ENCODE results near the gene CMTR1. TPM values are rescaled to one million over a fixed set of nuclear protein-coding genes. Genes with fewer than 3 reads are reported as not detected.

Gene CMTR1
- polyA plus RNA-seq, 1 of the 3 experiments (the other 2 are of a cell fraction): 19.8 TPM

DNA sequence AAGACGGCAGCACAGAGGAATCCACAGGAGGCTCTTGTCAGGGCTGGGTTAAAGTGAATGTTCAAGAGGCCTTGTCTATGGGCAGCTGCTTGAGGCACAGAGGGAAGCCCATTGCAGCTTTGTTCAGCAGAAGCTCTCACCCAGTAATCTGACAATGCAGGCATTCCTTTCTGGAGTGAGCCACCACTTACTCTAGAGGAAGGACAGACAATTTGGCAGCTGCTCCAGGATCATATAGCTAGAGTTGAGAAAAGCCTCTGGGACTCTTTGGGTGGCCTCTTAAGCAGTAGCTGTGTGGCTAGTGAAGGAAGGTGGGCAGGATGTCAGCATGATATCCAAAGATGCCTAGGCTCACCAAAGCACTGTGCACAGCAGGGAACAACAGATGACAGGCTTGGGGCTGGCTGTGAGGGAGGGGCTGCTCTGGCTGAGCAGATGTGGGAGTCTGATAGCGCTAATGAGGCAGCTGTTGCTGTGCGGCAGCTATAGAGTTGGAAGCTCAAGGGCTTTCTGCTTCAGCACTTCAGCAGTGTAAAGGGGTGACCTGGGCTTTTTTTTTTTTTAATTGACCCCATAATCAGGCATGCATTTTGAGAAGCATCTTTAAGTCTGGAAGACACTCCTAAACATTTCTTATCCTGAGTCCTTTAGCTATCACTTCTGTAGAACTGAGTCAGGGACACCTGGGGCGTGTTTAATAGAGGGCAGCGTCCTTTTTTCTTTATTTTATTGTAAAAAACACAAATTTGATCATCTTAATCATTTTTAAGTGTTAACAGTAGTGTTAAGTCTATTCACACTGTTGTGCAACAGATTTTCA is 27.2 kb downstream of the CMTR1 start (continued):
- TF ChIP-seq, protein P1, sequence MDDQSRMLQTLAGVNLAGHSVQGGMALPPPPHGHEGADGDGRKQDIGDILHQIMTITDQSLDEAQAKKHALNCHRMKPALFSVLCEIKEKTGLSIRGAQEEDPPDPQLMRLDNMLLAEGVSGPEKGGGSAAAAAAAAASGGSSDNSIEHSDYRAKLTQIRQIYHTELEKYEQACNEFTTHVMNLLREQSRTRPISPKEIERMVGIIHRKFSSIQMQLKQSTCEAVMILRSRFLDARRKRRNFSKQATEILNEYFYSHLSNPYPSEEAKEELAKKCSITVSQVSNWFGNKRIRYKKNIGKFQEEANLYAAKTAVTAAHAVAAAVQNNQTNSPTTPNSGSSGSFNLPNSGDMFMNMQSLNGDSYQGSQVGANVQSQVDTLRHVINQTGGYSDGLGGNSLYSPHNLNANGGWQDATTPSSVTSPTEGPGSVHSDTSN (IDR thresholded peaks at IDR 0.05): no peak
- no peak for TF ChIP-seq YY1 (IDR thresholded peaks at IDR 0.05; ENCODE audit: low read depth)
- peak; percentile 88; the same call in 1 of the 2 replicates for TF ChIP-seq RFX5 (IDR thresholded peaks at IDR 0.05; ENCODE audit: low read length)
- TF ChIP-seq SMC3 (IDR thresholded peaks at IDR 0.05; ENCODE audit: low read depth, low read length): no peak
- TF ChIP-seq FOSL2 (IDR thresholded peaks at IDR 0.05; ENCODE audit: borderline replicate concordance, low read depth): no peak
- no peak for TF ChIP-seq GABPA (IDR thresholded peaks at IDR 0.05; ENCODE audit: low read depth)
- TF ChIP-seq MXI1 (IDR thresholded peaks at IDR 0.05; ENCODE audit: low read depth, low read length): peak; percentile 90

- Histone ChIP-seq H3K79me2 (ENCODE audit: insufficient read depth) (no peaks in the 10 kb centered on the region), H3K4me1 (ENCODE audit: control insufficient read depth in 1 of 2, insufficient read depth in 2 of 2, low read depth in 1 of 2, low read length in 1 of 2) (peaks cover 9 to 48% of the 10 kb centered on the region in 2 experiments; a peak in 3 of 4 replicates), H3K4me2 (no peak overlapping the region), H4K20me1 (ENCODE audit: insufficient read depth) (no peaks in the 10 kb centered on the region), H3K9ac (no peak overlapping the region), H3K36me3 (replicated peaks in 1 of 2; ENCODE audit: control insufficient read depth in 1 of 2, insufficient read depth in 2 of 2, low read length in 1 of 2) (peaks cover 32 to 46% of the 10 kb centered on the region in 2 experiments), H3K27ac (ENCODE audit: low read depth in 2 of 2, low read length in 1 of 2) (peak overlapping the region in 1 of 2 experiments; percentile 94; a peak in 1 of 4 replicates), H3K27me3 (ENCODE audit: insufficient read depth) (no peaks in the 10 kb centered on the region), H3K9me3 (no peaks in the 10 kb centered on the region), H2AFZ (ENCODE audit: low read depth) (no peak overlapping the region), H3F3A (replicated peaks; ENCODE audit: insufficient read depth) (peaks cover 6% of the 10 kb centered on the region), H3K9me2 (no peaks in the 10 kb centered on the region), H3K4me3 (ENCODE audit: low read depth in 2 of 2, low read length in 1 of 2) (no peak overlapping the region)
- POLR2A ChIA-PET: interaction anchor here (1.2 kb wide), 1 partner anchor 11 kb away, joined by 4 read pairs; no protein-coding TSS in a partner anchor
- no peak for DNase-seq
- no peak for TF ChIP-seq RXRA (IDR thresholded peaks at IDR 0.05; ENCODE audit: borderline replicate concordance, low read depth)
- TF ChIP-seq FOSL2 (IDR thresholded peaks at IDR 0.05; ENCODE audit: borderline replicate concordance, low read depth): no peak
- TF ChIP-seq RFX5 (IDR thresholded peaks at IDR 0.05; ENCODE audit: low read length): no peak
- TF ChIP-seq, protein P2, sequence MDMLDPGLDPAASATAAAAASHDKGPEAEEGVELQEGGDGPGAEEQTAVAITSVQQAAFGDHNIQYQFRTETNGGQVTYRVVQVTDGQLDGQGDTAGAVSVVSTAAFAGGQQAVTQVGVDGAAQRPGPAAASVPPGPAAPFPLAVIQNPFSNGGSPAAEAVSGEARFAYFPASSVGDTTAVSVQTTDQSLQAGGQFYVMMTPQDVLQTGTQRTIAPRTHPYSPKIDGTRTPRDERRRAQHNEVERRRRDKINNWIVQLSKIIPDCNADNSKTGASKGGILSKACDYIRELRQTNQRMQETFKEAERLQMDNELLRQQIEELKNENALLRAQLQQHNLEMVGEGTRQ (IDR thresholded peaks at IDR 0.05; ENCODE audit: borderline replicate concordance, low read depth, low read length): no peak
- no peak for TF ChIP-seq EP300 (IDR thresholded peaks at IDR 0.05; ENCODE audit: borderline replicate concordance in 1 of 2, low read depth in 1 of 2, low read length in 1 of 2)
- no peak for TF ChIP-seq JUND (IDR thresholded peaks at IDR 0.05)
- no peak for TF ChIP-seq POLR2AphosphoS5 (IDR thresholded peaks at IDR 0.05; ENCODE audit: low read depth, low read length)
- TF ChIP-seq TAF1 (IDR thresholded peaks at IDR 0.05; ENCODE audit: borderline replicate concordance, low read depth, low read length): no peak
- TF ChIP-seq FOXJ3 (CRISPR knock-in tag; IDR thresholded peaks at IDR 0.05): no peak
- WGBS (ENCODE audit: low lambda C conversion rate): 93% methylated on average over 2 of the region's 2 CpGs
- CTCF ChIA-PET: interaction anchor here (0.8 to 1.7 kb wide), 5 partner anchors 21 to 98 kb away, joined by 3 to 5 read pairs (median 3); no protein-coding TSS in a partner anchor
Measured at GRCh38 chr6:37460805-37461204, 27.8 kb downstream of the CMTR1 start.

Measured in SK-N-SH (cell line).